ENCODE measurements around the gene SLFN12. TPM values are rescaled to one million over a fixed set of nuclear protein-coding genes. Genes with fewer than 3 reads are reported as not detected.

SLFN12 gene
- total RNA-seq (2021) (8.1 and 13.2 TPM in 2 replicates), Bru-seq, nascent RNA (percentile 68 among the genes with signal in this experiment), BruChase-seq, experiment 1, labeled RNA remaining after a 2-hour chase (percentile 66 among the genes with signal in this experiment), BruChase-seq, experiment 2, labeled RNA remaining after a 6-hour chase (percentile 56 among the genes with signal in this experiment)
- long read RNA-seq, partial matches to known transcripts, result 0 of 6 reads
- long read RNA-seq, other reads (novel, unspliced or antisense), result 2 of 6 reads

- Histone ChIP-seq H3K27me3 (replicated peaks; ENCODE audit: insufficient read depth, low read depth, low read length, poor library complexity) (no peaks in the 10 kb centered on the region), H3K9me3 (ENCODE audit: low read depth, low read length, poor library complexity, severe bottlenecking) (no peaks in the 10 kb centered on the region), H3K36me3 (ENCODE audit: insufficient read depth, low read length, poor library complexity, severe bottlenecking) (no peaks in the 10 kb centered on the region), H3K27ac (ENCODE audit: low read depth, low read length, poor library complexity, severe bottlenecking) (peak within 1 kb of the TSS; percentile 76), H3K4me3 (ENCODE audit: low read depth, low read length, poor library complexity, severe bottlenecking) (peak within 1 kb of the TSS; percentile 48), H3K4me1 (ENCODE audit: insufficient read depth, low read length, poor library complexity, severe bottlenecking) (peaks cover 10% of the 10 kb centered on the region)
- TF ChIP-seq CTCF (conservative IDR thresholded peaks at IDR 0.05; ENCODE audit: low read depth, low read length) (no peak), EZH2 (IDR thresholded peaks at IDR 0.05; ENCODE audit: borderline replicate concordance, low read depth, low read length, poor library complexity, severe bottlenecking) (no peak)
- intact Hi-C loops (cut with micrococcal nuclease; ENCODE audit: unreplicated experiment), result loop anchor here (5.0 kb wide), 1 partner anchor 100 kb away; no protein-coding TSS in a partner anchor
- ChIA-PET POLR2A (ENCODE audit: low non-redundant PET) (no interaction called here), CTCF (no interaction called here)
- no TSS peak for BruUV-seq (replicated peaks)
- DNase-seq (ENCODE audit: low spot score), result peak; percentile 80
These were observed at the start of gene SLFN12 for GRCh38 chr17:35432176-35433074. TSS of gene SLFN12 (minus strand) at chr17:35432500. CDS start at chr17:35423028, 9,472 bp downstream.

GRCh38 chr17:35479271-35479670 lies 47.0 kb upstream of the SLFN12 start:
- ChIA-PET POLR2A (ENCODE audit: low non-redundant PET) (no interaction called here), CTCF (no interaction called here)
- H3K4me1 ChIP-seq (ENCODE audit: insufficient read depth, low read length, poor library complexity, severe bottlenecking), result no peaks in the 10 kb centered on the region
- intact Hi-C loops (cut with micrococcal nuclease; ENCODE audit: unreplicated experiment), result no loop called here
- TF ChIP-seq EZH2 (IDR thresholded peaks at IDR 0.05; ENCODE audit: borderline replicate concordance, low read depth, low read length, poor library complexity, severe bottlenecking), result no peak
- TF ChIP-seq CTCF (conservative IDR thresholded peaks at IDR 0.05; ENCODE audit: low read depth, low read length), result no peak
- H3K9me3 ChIP-seq (ENCODE audit: low read depth, low read length, poor library complexity, severe bottlenecking), result no peaks in the 10 kb centered on the region
- H3K27me3 ChIP-seq (replicated peaks; ENCODE audit: insufficient read depth, low read depth, low read length, poor library complexity), result no peaks in the 10 kb centered on the region
- no peak for DNase-seq (ENCODE audit: low spot score)
- no peak overlapping the region for H3K27ac ChIP-seq (ENCODE audit: low read depth, low read length, poor library complexity, severe bottlenecking)
- BruUV-seq (replicated peaks), result no TSS peak
- H3K4me3 ChIP-seq (ENCODE audit: low read depth, low read length, poor library complexity, severe bottlenecking), result no peak overlapping the region
- no peaks in the 10 kb centered on the region for H3K36me3 ChIP-seq (ENCODE audit: insufficient read depth, low read length, poor library complexity, severe bottlenecking)

- BruUV-seq (replicated peaks), result no TSS peak
- POLR2A ChIA-PET (ENCODE audit: low non-redundant PET), result no interaction called here
- peak overlapping the region; percentile 73 for H3K27ac ChIP-seq (ENCODE audit: low read depth, low read length, poor library complexity, severe bottlenecking)
- no peaks in the 10 kb centered on the region for H3K27me3 ChIP-seq (replicated peaks; ENCODE audit: insufficient read depth, low read depth, low read length, poor library complexity)
- H3K36me3 ChIP-seq (ENCODE audit: insufficient read depth, low read length, poor library complexity, severe bottlenecking), result no peaks in the 10 kb centered on the region
- DNase-seq (ENCODE audit: low spot score), result no peak
- no peaks in the 10 kb centered on the region for H3K9me3 ChIP-seq (ENCODE audit: low read depth, low read length, poor library complexity, severe bottlenecking)
- CTCF ChIA-PET, result no interaction called here
- no peaks in the 10 kb centered on the region for H3K4me1 ChIP-seq (ENCODE audit: insufficient read depth, low read length, poor library complexity, severe bottlenecking)
- intact Hi-C loops (cut with micrococcal nuclease; ENCODE audit: unreplicated experiment), result no loop called here
- TF ChIP-seq EZH2 (IDR thresholded peaks at IDR 0.05; ENCODE audit: borderline replicate concordance, low read depth, low read length, poor library complexity, severe bottlenecking) (no peak), CTCF (conservative IDR thresholded peaks at IDR 0.05; ENCODE audit: low read depth, low read length) (no peak)
- H3K4me3 ChIP-seq (ENCODE audit: low read depth, low read length, poor library complexity, severe bottlenecking), result no peak overlapping the region
These were observed 44.9 kb upstream of the SLFN12 start for GRCh38 chr17:35477248-35477647.
